Natural killer cell treated with Interleukin-12 subunit alpha and Interleukin-12 subunit beta and Interleukin-15 and Interleukin-18, amount 100 ng/mL, for 72 hours (primary cell): ENCODE data around the gene C6orf132. TPM values are rescaled to one million over a fixed set of nuclear protein-coding genes. Genes with fewer than 3 reads are reported as not detected.

Source experiments
- ATAC-seq, 2 donors: fragments of 150-1000 bp; cut with Tn5 transposase in 1 of 2; sonication (Bioruptor Pico), chemical (Tn5 transposase) in 1 of 2; 2 replicates each; pipeline ENCODE4 v1.10.0; 2021
- DNase-seq: peaks from one replicate; pipeline ENCODE4 v3.0.0; 2022; ENCODE audit warnings: low spot score
- H3K27ac Mint-ChIP-seq, 2 donors: 1 replicate in 1 of 2; 2 replicates in 1 of 2; pipeline ENCODE4 v1.8.0; 2022; ENCODE audit warnings: mixed read lengths in 2 of 2, mild to moderate bottlenecking in 1 of 2, moderate library complexity in 1 of 2
- H3K27me3 Mint-ChIP-seq, 2 donors: 1 replicate in 1 of 2; 2 replicates in 1 of 2; pipeline ENCODE4 v1.8.0; 2022; ENCODE audit warnings: mixed read lengths in 2 of 2
- H3K36me3 Mint-ChIP-seq: one replicate; pipeline ENCODE4 v1.8.0; 2022; ENCODE audit warnings: mixed read lengths
- H3K4me1 Mint-ChIP-seq, 2 donors: 1 replicate in 1 of 2; 2 replicates in 1 of 2; pipeline ENCODE4 v1.8.0; 2022; ENCODE audit warnings: low read depth in 2 of 2, mixed read lengths in 2 of 2, mild to moderate bottlenecking in 1 of 2
- H3K4me3 Mint-ChIP-seq: one replicate; pipeline ENCODE4 v1.8.0; 2022; ENCODE audit warnings: mixed read lengths
- H3K9me3 Mint-ChIP-seq: 2 replicates; pipeline ENCODE4 v1.8.0; 2022; ENCODE audit warnings: mixed read lengths
- total RNA-seq, 2 donors: library from RNA; stranded (reverse); gene quantifications; one replicate each; pipeline ENCODE4 v1.2.3, GENCODE V29; 2022

C6orf132 gene
- total RNA-seq, 2 donors from 2014 or later: 0.17 to 0.42 TPM

- Mint-ChIP-seq H3K27me3 (peaks cover under 1 to 2% of the 10 kb centered on the region in 2 donors), H3K27ac (no peak overlapping the region), H3K36me3 (no peaks in the 10 kb centered on the region), H3K4me1 (peaks cover 0 to 4% of the 10 kb centered on the region in 2 donors), H3K4me3 (no peak overlapping the region), H3K9me3 (no peaks in the 10 kb centered on the region)
- no peak for DNase-seq
- no peak for ATAC-seq
Measured at GRCh38 chr6:42135722-42136121, 6.7 kb downstream of the C6orf132 start.

GRCh38 chr6:42135161-42135560 is 7.3 kb downstream of the C6orf132 start:
- Mint-ChIP-seq H3K9me3 (no peaks in the 10 kb centered on the region), H3K4me3 (no peak overlapping the region), H3K36me3 (no peaks in the 10 kb centered on the region), H3K27me3 (peaks cover 0 to 2% of the 10 kb centered on the region in 2 donors), H3K27ac (no peak overlapping the region), H3K4me1 (peaks cover 0 to 4% of the 10 kb centered on the region in 2 donors)
- ATAC-seq (no peak), DNase-seq (peak; percentile 12)

GRCh38 chr6:42133926-42134325 is 8.5 kb downstream of the C6orf132 start:
- Mint-ChIP-seq H3K36me3 (no peaks in the 10 kb centered on the region), H3K4me3 (no peak overlapping the region), H3K4me1 (peaks cover 0 to 4% of the 10 kb centered on the region in 2 donors), H3K27me3 (peaks cover 0 to 2% of the 10 kb centered on the region in 2 donors), H3K9me3 (no peaks in the 10 kb centered on the region), H3K27ac (no peak overlapping the region)
- DNase-seq (peak; percentile 8), ATAC-seq (no peak)

- DNase-seq (no peak), ATAC-seq (no peak)
- Mint-ChIP-seq H3K4me3 (no peak overlapping the region), H3K4me1 (peaks cover 0 to 2% of the 10 kb centered on the region in 2 donors), H3K9me3 (no peaks in the 10 kb centered on the region), H3K36me3 (no peaks in the 10 kb centered on the region), H3K27ac (no peak overlapping the region), H3K27me3 (peaks cover 0 to 5% of the 10 kb centered on the region in 2 donors)
Measured at GRCh38 chr6:42131531-42131930, 10.9 kb downstream of the C6orf132 start.

GRCh38 chr6:42129360-42129676 is 13.1 kb downstream of the C6orf132 start:
- Mint-ChIP-seq H3K9me3 (no peaks in the 10 kb centered on the region), H3K27me3 (peaks cover 0 to 5% of the 10 kb centered on the region in 2 donors), H3K4me1 (no peaks in the 10 kb centered on the region), H3K4me3 (no peak overlapping the region), H3K36me3 (no peaks in the 10 kb centered on the region), H3K27ac (no peak overlapping the region)
- DNase-seq: no peak
- no peak for ATAC-seq

- no peaks in the 10 kb centered on the region for H3K9me3 Mint-ChIP-seq
- no peak for ATAC-seq
- no peaks in the 10 kb centered on the region for H3K36me3 Mint-ChIP-seq
- no peak for DNase-seq
- H3K27ac Mint-ChIP-seq: no peak overlapping the region
- H3K27me3 Mint-ChIP-seq: peaks cover 0 to 5% of the 10 kb centered on the region in 2 donors
- H3K4me1 Mint-ChIP-seq: no peaks in the 10 kb centered on the region
- no peak overlapping the region for H3K4me3 Mint-ChIP-seq
Measured at GRCh38 chr6:42128460-42129359, 13.7 kb downstream of the C6orf132 start.

- peaks cover 0 to 5% of the 10 kb centered on the region in 2 donors for H3K27me3 Mint-ChIP-seq
Measured at GRCh38 chr6:42125663-42126062, 16.8 kb downstream of the C6orf132 start.

GRCh38 chr6:42125231-42125630 is 17.2 kb downstream of the C6orf132 start:
- no peak overlapping the region for H3K27ac Mint-ChIP-seq
- DNase-seq (no peak), ATAC-seq (no peak)
- H3K27me3 Mint-ChIP-seq: peaks cover 0 to 3% of the 10 kb centered on the region in 2 donors
- no peaks in the 10 kb centered on the region for H3K4me1 Mint-ChIP-seq
- no peaks in the 10 kb centered on the region for H3K36me3 Mint-ChIP-seq
- H3K9me3 Mint-ChIP-seq: no peaks in the 10 kb centered on the region
- no peak overlapping the region for H3K4me3 Mint-ChIP-seq

More at GRCh38 chr6:42125663-42126062, 16.8 kb downstream of the C6orf132 start:
- H3K36me3 Mint-ChIP-seq: no peaks in the 10 kb centered on the region
- no peak for DNase-seq
- no peaks in the 10 kb centered on the region for H3K9me3 Mint-ChIP-seq
- no peak overlapping the region for H3K4me3 Mint-ChIP-seq
- H3K4me1 Mint-ChIP-seq: no peaks in the 10 kb centered on the region
- ATAC-seq: no peak
- H3K27ac Mint-ChIP-seq: no peak overlapping the region

- Mint-ChIP-seq H3K4me1 (no peaks in the 10 kb centered on the region), H3K9me3 (no peaks in the 10 kb centered on the region), H3K4me3 (no peak overlapping the region), H3K27me3 (peaks cover 0 to 2% of the 10 kb centered on the region in 2 donors), H3K36me3 (no peaks in the 10 kb centered on the region), H3K27ac (no peak overlapping the region)
- no peak for DNase-seq
- ATAC-seq: peak; percentile 10 to 58
Measured at GRCh38 chr6:42124223-42124836, 18.1 kb downstream of the C6orf132 start.

- no peak for ATAC-seq
- DNase-seq: no peak
- H3K27ac Mint-ChIP-seq: no peak overlapping the region
- H3K4me3 Mint-ChIP-seq: no peak overlapping the region
- no peaks in the 10 kb centered on the region for H3K4me1 Mint-ChIP-seq
- H3K27me3 Mint-ChIP-seq: peaks cover 0 to 2% of the 10 kb centered on the region in 2 donors
- H3K36me3 Mint-ChIP-seq: no peaks in the 10 kb centered on the region
- H3K9me3 Mint-ChIP-seq: no peaks in the 10 kb centered on the region
Measured at GRCh38 chr6:42123379-42124103, 18.9 kb downstream of the C6orf132 start.

- no peaks in the 10 kb centered on the region for H3K4me1 Mint-ChIP-seq
- H3K36me3 Mint-ChIP-seq: no peaks in the 10 kb centered on the region
- H3K4me3 Mint-ChIP-seq: no peak overlapping the region
- H3K9me3 Mint-ChIP-seq: no peaks in the 10 kb centered on the region
- H3K27me3 Mint-ChIP-seq: peaks cover 9 to 10% of the 10 kb centered on the region in 2 donors
- H3K27ac Mint-ChIP-seq: no peak overlapping the region
- DNase-seq (no peak), ATAC-seq (peak in 1 of 2 donors; percentile 19)
Measured at GRCh38 chr6:42120895-42121865, 21.2 kb downstream of the C6orf132 start.

GRCh38 chr6:42118162-42119001 is 24.0 kb downstream of the C6orf132 start:
- Mint-ChIP-seq H3K27ac (no peak overlapping the region), H3K9me3 (no peaks in the 10 kb centered on the region), H3K4me3 (no peak overlapping the region), H3K27me3 (peaks cover 9 to 11% of the 10 kb centered on the region in 2 donors), H3K36me3 (no peaks in the 10 kb centered on the region), H3K4me1 (no peaks in the 10 kb centered on the region)
- DNase-seq: no peak
- ATAC-seq: peak in 1 of 2 donors; percentile 52
